Suprapubic skin (tissue), 4 donors: ENCODE results near the gene CEP192.

Source experiments
- POLR2A ChIP-seq, 2 donors: fragments of 450-650 bp; IDR thresholded peaks; one replicate each; pipeline ENCODE4 v1.6.1; 2017; ENCODE audit warnings: antibody characterized with exemption in 2 of 2, mild to moderate bottlenecking in 2 of 2, moderate library complexity in 2 of 2
- POLR2AphosphoS5 ChIP-seq, 3 donors: sonication (generic); formaldehyde crosslinking; IDR thresholded peaks; one replicate each; pipeline ENCODE4 v1.6.1; 2017; ENCODE audit warnings: antibody characterized with exemption in 3 of 3

DNA sequence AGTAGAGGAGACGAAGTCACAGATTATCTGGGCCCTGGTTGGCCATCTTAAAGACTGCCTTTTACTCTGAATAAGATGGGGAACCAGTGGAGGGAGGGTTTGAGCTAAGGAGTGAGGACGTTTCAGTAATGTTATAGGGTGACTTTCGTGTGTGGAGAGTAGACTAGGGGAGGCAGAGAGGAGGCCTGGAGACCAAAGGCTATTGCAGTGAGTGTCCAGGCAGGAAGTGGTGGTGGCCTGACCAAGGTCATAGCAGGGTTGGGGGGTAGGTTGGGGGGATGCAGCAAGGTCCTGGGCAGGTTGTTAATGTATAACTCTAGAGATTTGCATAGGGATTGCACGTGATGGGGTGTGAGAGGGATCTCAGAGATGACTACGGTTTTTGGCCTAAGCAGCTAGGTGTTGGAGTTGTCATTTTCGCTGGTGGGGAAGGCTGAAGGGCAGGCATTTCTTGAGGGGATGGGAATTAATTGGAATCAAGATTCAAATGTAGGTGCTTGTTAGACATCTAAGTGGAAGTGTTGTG lies 4.9 kb downstream of the CEP192 start:
- TF ChIP-seq POLR2A (IDR thresholded peaks at IDR 0.05), result no peak
- TF ChIP-seq POLR2AphosphoS5 (IDR thresholded peaks at IDR 0.05), result no peak
